ENCODE measurements around the gene CPEB1.

Gene CPEB1

DNA sequence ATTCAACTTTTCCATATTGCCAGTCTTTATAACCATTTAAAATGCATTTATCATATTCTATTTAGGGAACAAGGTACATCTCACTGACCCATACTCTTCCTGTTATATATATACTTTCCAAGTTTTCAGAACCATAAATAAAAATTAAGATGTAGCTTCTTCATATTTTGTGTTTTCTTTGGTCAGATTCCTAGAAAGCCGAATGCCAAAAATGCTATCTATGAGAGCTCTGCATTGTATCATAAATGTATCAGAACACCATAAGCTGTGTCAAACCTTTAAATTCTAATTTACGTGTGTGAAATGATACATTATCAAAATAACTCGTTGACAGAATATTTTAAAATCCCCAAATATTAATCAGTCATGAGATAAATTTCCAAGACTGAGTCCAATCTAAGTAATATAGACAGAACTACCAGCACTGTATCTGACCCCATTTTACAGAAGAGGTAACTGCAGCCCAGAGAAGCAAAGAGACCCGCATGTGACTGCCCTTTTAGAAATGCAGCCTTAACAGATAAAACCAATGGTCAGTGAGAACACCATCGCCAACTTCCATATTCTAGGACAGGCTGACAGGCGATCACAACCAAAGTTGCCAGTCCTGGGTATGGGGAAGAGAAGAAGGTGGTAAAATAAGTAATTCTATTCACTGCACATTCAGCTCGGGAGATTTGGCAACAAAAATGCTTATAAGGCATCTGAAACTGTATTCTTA is 90.7 kb downstream of the CPEB1 start:
- H3K4me1 Mint-ChIP-seq, result peaks cover 4% of the 10 kb centered on the region
- ATAC-seq (ENCODE audit: low read depth), result no peak

DNA sequence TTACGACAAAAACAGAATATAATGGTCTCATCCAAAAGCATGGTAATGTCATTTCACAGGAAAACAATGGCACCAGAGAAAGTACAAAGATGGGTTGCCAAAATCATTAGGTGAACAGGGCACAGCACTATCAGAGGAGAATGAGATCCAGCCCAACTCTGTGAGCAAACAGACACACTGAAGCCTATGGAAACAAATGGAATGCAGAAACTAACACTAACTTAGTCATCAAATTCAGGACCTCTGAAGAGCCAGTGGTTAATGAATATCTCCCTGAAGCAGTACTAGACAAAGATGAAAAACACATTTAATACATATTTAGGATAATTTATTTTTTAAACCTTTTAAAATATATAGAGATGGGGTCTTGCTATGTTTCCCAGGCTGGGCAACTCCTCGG is 92.3 kb downstream of the CPEB1 start:
- Mint-ChIP-seq H3K4me3 (no peak overlapping the region), H3K36me3 (no peaks in the 10 kb centered on the region), H3K27me3 (peaks cover 2% of the 10 kb centered on the region), H3K9me3 (no peaks in the 10 kb centered on the region), H3K27ac (no peak overlapping the region), H3K4me1 (peaks cover 7% of the 10 kb centered on the region)
- no peak for ATAC-seq (ENCODE audit: low read depth)
- no peak for DNase-seq (ENCODE audit: low spot score in 2 of 2)

More for the DNA sequence above, 90.7 kb downstream of the CPEB1 start:
- H3K27me3 Mint-ChIP-seq, result peaks cover 2% of the 10 kb centered on the region
- H3K36me3 Mint-ChIP-seq, result no peaks in the 10 kb centered on the region
- H3K27ac Mint-ChIP-seq, result no peak overlapping the region
- H3K4me3 Mint-ChIP-seq, result no peak overlapping the region
- DNase-seq (ENCODE audit: low spot score in 2 of 2), result no peak
- no peaks in the 10 kb centered on the region for H3K9me3 Mint-ChIP-seq

DNA sequence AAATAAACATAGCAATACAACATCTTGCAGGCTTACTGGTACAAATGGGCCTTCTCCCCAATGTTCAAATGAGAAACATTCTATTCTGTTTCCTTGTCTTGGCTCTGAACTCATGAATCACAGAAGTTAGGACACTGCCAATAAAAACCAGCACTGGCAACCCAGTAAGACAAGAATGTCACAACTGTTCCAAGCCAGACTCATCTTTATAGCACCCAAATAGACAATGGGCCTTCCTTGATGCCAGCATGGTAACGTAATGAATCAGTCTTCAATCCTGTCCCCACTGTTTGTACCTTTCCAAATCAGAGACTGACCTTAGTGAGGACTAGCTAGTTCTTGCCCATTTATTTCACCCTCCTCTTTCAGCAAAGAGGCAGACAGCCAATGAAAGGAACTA is 92.8 kb downstream of the CPEB1 start:
- no peaks in the 10 kb centered on the region for H3K9me3 Mint-ChIP-seq
- DNase-seq (ENCODE audit: low spot score in 2 of 2) (no peak), ATAC-seq (ENCODE audit: low read depth) (no peak)
- peaks cover 7% of the 10 kb centered on the region for H3K4me1 Mint-ChIP-seq
- no peak overlapping the region for H3K27ac Mint-ChIP-seq
- H3K27me3 Mint-ChIP-seq, result peaks cover 2% of the 10 kb centered on the region
- no peak overlapping the region for H3K4me3 Mint-ChIP-seq
- no peaks in the 10 kb centered on the region for H3K36me3 Mint-ChIP-seq

DNA sequence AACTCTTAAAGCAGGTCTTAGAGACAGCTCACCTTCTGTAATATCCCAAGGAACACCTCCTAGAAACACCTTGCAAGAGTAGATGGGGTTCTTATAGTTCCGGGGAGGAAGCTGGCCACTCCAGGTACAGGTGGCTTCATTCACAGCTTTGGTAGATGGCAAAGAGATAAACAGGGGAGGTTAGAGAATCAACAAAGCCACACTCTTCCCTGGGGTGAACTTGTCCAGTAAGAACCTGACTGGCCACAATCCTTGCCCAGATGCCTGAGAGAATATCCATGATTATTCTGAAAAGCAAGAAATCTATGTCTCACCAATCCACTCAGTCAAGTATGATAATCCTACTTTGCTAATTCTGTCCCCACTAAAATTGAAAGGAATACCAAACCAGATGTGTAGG is 93.3 kb downstream of the CPEB1 start:
- H3K27me3 Mint-ChIP-seq, result peaks cover 2% of the 10 kb centered on the region
- H3K4me3 Mint-ChIP-seq, result no peak overlapping the region
- no peak overlapping the region for H3K27ac Mint-ChIP-seq
- ATAC-seq (ENCODE audit: low read depth), result no peak
- no peaks in the 10 kb centered on the region for H3K9me3 Mint-ChIP-seq
- no peak for DNase-seq (ENCODE audit: low spot score in 2 of 2)
- H3K4me1 Mint-ChIP-seq, result peaks cover 7% of the 10 kb centered on the region
- no peaks in the 10 kb centered on the region for H3K36me3 Mint-ChIP-seq

DNA sequence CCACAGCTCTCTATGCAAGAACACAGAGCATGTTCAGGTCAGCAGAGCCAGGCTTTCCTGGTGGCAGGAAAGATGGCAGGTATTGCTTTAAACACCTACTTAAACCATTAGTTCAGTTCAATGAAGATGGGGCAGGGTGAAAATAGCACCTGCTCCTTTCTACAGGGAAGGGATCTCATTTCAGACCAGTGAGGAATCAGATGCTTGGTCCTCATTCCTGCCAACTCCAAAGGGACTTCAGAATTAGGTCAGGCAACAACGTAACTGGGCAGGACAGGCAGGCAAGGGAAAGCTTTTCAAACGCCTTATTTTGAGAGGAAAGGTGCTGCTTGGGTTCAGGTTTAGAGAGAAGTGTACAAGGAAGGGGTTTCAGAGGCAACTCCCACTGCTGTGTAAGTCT is 94.3 kb downstream of the CPEB1 start:
- ATAC-seq (ENCODE audit: low read depth), result no peak
- DNase-seq (ENCODE audit: low spot score in 2 of 2), result no peak
- Mint-ChIP-seq H3K27me3 (peaks cover 2% of the 10 kb centered on the region), H3K4me1 (peaks cover 7% of the 10 kb centered on the region), H3K9me3 (no peaks in the 10 kb centered on the region), H3K36me3 (no peaks in the 10 kb centered on the region), H3K27ac (no peak overlapping the region), H3K4me3 (no peak overlapping the region)

DNA sequence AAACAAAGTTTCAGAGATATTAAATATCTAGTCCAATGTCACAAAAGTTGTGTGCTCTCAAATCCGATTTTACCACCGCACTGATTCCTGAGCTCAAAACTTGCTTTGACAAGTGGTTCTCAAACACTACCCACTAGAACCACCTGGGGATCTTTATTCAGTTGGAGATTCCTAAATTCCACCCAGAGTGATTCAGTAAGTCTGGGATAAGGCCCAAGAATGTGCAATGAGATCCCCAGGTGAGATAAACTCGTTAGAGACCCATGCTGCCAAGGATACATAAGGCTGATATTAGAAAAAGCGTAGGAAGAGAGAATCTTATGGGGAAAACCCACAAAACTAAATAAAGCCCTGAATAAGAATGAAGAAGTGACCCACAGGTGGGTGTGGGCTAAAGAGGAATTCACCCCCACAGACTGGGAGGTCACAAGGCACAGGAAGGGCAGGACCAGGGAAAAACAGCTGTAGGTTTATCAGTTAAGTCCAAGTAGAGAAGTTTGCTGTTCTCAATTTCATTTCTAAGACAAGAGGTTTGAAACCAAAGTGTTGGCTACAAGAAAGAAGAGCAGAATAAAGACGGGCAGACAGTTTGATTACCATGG is 95.4 kb downstream of the CPEB1 start:
- Mint-ChIP-seq H3K9me3 (no peaks in the 10 kb centered on the region), H3K27ac (no peak overlapping the region), H3K36me3 (no peaks in the 10 kb centered on the region), H3K4me3 (no peak overlapping the region), H3K27me3 (no peaks in the 10 kb centered on the region), H3K4me1 (peaks cover 7% of the 10 kb centered on the region)
- ATAC-seq (ENCODE audit: low read depth), result no peak
- DNase-seq (ENCODE audit: low spot score in 2 of 2), result no peak

DNA sequence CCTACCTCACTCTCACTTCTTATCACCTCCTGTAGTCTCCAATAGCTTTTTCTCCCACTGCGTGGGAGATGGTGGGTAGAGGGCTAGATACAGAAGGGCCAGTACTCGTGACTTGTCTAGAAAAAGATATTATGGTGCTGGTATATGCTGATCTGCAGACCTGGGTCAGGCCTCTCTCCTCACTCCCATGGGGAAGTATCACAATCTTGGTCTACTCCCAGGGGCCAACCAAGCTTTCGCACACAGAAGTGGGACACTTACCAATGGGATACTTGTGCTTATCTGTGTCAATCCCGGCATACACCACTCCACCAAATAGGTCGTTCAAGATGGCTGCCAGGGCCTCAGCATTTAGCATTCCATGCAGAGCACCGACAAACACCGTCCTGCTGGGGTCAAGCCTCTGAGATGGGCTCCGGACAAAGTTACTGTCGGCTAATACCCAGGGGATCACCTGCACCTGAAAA is 97.9 kb downstream of the CPEB1 start:
- no peak for ATAC-seq (ENCODE audit: low read depth)
- H3K4me3 Mint-ChIP-seq, result no peak overlapping the region
- no peak for DNase-seq (ENCODE audit: low spot score in 2 of 2)
- no peak overlapping the region for H3K27ac Mint-ChIP-seq
- no peaks in the 10 kb centered on the region for H3K9me3 Mint-ChIP-seq
- peaks cover 7% of the 10 kb centered on the region for H3K4me1 Mint-ChIP-seq
- H3K36me3 Mint-ChIP-seq, result no peaks in the 10 kb centered on the region
- H3K27me3 Mint-ChIP-seq, result no peaks in the 10 kb centered on the region

DNA sequence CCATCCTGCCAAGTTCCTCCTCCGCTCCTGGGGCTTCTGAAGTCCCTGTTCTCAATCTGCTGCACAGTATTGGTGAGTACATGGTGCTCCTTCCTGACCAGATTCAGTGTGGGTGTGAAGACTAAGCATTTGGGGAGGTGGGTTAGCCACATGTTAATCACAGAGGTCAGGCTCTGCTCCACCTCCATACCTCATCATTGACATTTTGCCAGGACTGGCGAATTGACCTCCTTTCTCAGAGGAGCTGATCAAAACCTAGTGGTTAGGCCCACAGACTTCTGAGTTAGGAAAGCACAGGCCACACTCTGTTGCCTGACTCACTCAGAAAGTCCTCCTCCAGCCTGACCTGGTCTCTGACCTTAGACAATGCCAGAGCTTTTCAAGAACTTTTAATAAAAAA is 98.5 kb downstream of the CPEB1 start:
- DNase-seq (ENCODE audit: low spot score in 2 of 2) (no peak), ATAC-seq (ENCODE audit: low read depth) (no peak)
- H3K4me3 Mint-ChIP-seq, result no peak overlapping the region
- no peaks in the 10 kb centered on the region for H3K36me3 Mint-ChIP-seq
- H3K27me3 Mint-ChIP-seq, result no peaks in the 10 kb centered on the region
- H3K9me3 Mint-ChIP-seq, result no peaks in the 10 kb centered on the region
- H3K27ac Mint-ChIP-seq, result no peak overlapping the region
- H3K4me1 Mint-ChIP-seq, result peaks cover 7% of the 10 kb centered on the region

DNA sequence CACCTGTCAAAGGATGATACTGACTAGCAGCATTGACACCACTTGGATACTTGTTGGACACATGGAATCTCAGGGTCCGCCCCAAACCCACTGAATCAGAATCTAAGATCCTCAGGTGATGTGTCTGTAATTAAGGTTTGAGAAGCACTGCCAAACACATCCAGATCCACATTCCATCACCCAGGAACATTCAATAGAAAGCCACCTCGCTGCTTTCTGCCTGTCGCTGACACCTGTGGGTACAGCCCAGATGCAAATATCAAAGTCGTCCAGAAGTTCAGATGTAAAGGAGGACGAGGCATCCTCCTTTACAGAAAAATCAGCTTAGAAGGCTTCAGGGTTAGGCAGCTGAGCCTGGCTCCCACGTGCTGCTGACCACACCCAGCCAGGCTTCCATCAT is 101.7 kb downstream of the CPEB1 start:
- no peaks in the 10 kb centered on the region for H3K36me3 Mint-ChIP-seq
- no peak overlapping the region for H3K4me3 Mint-ChIP-seq
- ATAC-seq (ENCODE audit: low read depth) (no peak), DNase-seq (ENCODE audit: low spot score in 2 of 2) (no peak)
- peaks cover 5% of the 10 kb centered on the region for H3K4me1 Mint-ChIP-seq
- no peak overlapping the region for H3K27ac Mint-ChIP-seq
- H3K9me3 Mint-ChIP-seq, result no peaks in the 10 kb centered on the region
- no peaks in the 10 kb centered on the region for H3K27me3 Mint-ChIP-seq

DNA sequence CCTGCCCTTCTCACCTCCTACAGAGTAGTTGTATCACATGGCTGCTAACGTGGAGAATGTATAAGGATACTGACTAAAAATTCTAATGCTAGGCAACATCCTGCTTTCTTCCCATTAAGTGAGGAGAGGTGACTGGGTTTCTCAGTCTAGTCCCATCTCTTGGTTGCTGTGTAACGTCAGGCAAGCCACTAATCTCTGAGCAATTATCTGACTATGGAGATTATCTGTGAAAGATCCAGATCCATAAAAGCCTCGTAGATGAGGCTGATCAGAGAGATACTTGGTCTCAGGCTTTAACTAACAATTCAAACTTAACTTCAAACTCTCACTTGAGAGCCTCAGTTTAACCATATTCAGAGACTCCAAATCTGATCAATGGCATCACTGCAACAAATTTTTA is 102.2 kb downstream of the CPEB1 start:
- no peaks in the 10 kb centered on the region for H3K9me3 Mint-ChIP-seq
- ATAC-seq (ENCODE audit: low read depth) (no peak), DNase-seq (ENCODE audit: low spot score in 2 of 2) (no peak)
- H3K27me3 Mint-ChIP-seq, result no peaks in the 10 kb centered on the region
- H3K36me3 Mint-ChIP-seq, result no peaks in the 10 kb centered on the region
- no peak overlapping the region for H3K4me3 Mint-ChIP-seq
- H3K4me1 Mint-ChIP-seq, result peaks cover 5% of the 10 kb centered on the region
- H3K27ac Mint-ChIP-seq, result no peak overlapping the region

DNA sequence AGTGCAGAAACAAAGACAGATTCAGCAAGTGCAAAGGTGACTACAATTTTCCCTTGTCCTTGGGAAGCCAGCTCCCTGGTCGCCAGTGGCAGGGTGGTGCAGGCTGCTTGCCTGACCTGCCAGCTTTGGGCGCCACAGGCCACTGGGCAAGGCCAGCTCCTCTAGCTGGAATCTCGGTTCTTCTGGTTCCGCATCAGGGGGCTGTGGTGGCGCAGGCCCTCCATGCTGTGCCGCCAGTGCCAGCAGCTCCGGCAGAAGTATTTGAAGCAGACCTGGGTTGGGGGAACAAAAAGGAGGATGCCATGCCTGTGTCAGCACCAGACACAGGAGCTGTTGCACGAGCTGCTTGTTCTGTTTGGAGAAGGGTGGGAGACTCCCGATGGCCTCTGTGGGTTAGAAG is 102.7 kb downstream of the CPEB1 start:
- no peaks in the 10 kb centered on the region for H3K36me3 Mint-ChIP-seq
- H3K27me3 Mint-ChIP-seq, result no peaks in the 10 kb centered on the region
- H3K9me3 Mint-ChIP-seq, result no peaks in the 10 kb centered on the region
- peaks cover 5% of the 10 kb centered on the region for H3K4me1 Mint-ChIP-seq
- no peak overlapping the region for H3K27ac Mint-ChIP-seq
- DNase-seq (ENCODE audit: low spot score in 2 of 2) (no peak), ATAC-seq (ENCODE audit: low read depth) (no peak)
- H3K4me3 Mint-ChIP-seq, result no peak overlapping the region

DNA sequence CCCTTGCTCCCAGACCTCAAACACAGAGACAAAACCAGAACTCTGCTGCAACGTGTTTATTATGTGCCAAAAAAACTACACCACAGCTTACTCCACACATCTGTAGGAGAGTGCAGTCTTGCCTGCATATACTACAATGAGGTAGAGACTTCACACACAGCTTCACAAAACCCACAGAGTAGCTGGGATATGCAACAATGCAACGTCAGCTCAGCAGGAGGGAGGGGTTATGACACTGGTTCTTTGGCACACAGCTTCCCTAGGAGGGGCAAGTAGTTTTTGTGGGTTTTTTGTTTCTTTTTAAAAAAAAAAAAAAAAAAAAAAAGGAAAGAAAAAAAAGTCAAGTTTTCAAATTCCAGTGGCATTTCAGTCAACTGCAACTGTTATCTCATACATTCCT is 104.0 kb downstream of the CPEB1 start:
- Mint-ChIP-seq H3K27ac (no peak overlapping the region), H3K36me3 (peaks cover 7% of the 10 kb centered on the region), H3K27me3 (no peaks in the 10 kb centered on the region), H3K4me3 (no peak overlapping the region), H3K4me1 (peaks cover 11% of the 10 kb centered on the region), H3K9me3 (no peaks in the 10 kb centered on the region)
- no peak for DNase-seq (ENCODE audit: low spot score in 2 of 2)
- ATAC-seq (ENCODE audit: low read depth), result no peak

DNA sequence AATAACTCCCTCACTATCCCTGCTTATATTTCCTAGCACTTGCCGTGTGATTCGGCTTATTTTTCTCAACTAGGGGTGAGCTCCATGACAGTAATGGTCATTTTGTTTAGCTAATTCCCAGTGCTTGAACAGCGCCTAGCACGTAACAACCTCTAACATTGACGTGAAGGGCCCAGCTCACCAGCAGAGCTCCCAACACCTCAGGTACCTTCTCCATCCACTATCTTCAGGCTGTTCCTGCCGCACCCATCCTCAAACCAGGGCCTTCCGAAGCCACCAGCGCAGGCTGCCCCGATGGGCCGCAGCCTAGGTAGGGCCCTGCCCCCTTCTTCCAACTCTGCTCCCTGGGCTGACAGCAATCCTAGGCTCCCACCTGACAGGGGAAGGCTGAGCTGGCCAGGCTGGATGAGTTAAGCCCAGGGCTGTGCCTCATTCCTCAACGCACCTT is 106.2 kb downstream of the CPEB1 start:
- no peaks in the 10 kb centered on the region for H3K27me3 Mint-ChIP-seq
- peak overlapping the region; percentile 99 for H3K4me3 Mint-ChIP-seq
- DNase-seq (ENCODE audit: low spot score in 2 of 2) (no peak), ATAC-seq (ENCODE audit: low read depth) (no peak)
- H3K27ac Mint-ChIP-seq, result peak overlapping the region; percentile 90
- H3K4me1 Mint-ChIP-seq, result peaks cover 24% of the 10 kb centered on the region
- no peaks in the 10 kb centered on the region for H3K9me3 Mint-ChIP-seq
- peaks cover 22% of the 10 kb centered on the region for H3K36me3 Mint-ChIP-seq

DNA sequence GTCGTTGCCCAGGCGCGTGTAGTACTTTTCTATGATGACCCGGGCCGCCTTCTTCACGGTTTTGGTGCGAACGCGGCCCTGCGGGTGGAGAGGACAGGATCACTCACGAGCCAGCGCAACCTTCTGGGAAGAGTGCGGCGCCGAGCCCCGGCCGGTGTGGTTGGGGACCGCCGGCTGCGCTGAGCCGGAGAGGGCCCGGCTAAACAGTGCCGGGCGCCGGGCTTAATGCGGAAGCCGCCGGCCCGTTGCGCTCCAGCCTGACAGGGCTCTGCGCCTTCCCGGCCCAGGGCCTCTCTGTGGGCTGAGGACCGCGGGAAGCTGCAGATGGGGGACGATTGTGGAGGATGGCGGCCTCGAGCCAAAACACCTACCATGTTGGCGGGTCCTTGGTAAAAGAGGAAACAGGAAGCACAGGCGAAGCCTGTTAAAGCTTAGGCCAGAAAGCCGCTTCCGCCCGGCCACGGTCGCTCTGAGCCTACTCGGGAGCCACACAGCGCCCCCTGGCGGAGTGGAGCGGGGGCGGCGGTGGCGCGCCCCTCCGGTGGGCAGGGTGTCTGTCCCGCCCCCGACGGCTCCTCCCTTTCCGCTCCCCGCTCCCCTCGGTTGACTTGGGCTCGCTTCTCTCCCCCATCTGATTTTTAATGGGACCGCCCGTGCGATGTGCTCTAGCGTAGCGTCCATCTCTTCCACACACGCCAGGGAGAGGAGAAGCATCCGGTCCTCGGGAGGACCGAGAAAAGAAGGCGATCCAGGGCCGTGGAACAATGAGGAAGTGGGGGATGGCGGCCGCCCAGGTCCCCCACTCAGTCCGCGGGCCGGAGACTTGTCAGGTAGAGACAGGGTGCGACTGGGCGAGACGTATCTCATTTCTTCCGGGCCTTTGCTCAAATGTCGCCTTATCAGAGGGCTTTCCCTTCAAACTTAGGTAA is 106.8 kb downstream of the CPEB1 start, which contains the start of gene RPS17:
RPS17 (minus strand) TSS at position 403 of the 929 bp plus-strand sequence; CDS start at position 374, 29 bp downstream.
- peak within 1 kb of the TSS; percentile 99 for H3K4me3 Mint-ChIP-seq
- no peaks in the 10 kb centered on the region for H3K9me3 Mint-ChIP-seq
- peak; percentile 90 for ATAC-seq (ENCODE audit: low read depth)
- peak; percentile 99 for DNase-seq (ENCODE audit: low spot score in 2 of 2)
- peaks cover 24% of the 10 kb centered on the region for H3K4me1 Mint-ChIP-seq
- H3K27ac Mint-ChIP-seq, result peak within 1 kb of the TSS; percentile 90
- no peaks in the 10 kb centered on the region for H3K27me3 Mint-ChIP-seq
- H3K36me3 Mint-ChIP-seq, result peaks cover 22% of the 10 kb centered on the region
